Left ventricle myocardium inferior (tissue), 1 donor: Measurements from ENCODE around the gene SH3BP1. TPM values are rescaled to one million over a fixed set of nuclear protein-coding genes. Genes with fewer than 3 reads are reported as not detected.

Experiments
- DNase-seq: peaks from one replicate; pipeline ENCODE4 v3.0.0-alpha.2; 2020
- H3K27ac ChIP-seq: fragments of 200-600 bp; replicated peaks from 2 replicates; pipeline ENCODE4 v1.8.0; 2021
- H3K27me3 ChIP-seq: fragments of 200-600 bp; 2 replicates; pipeline ENCODE4 v1.8.0; 2021; ENCODE audit warnings: low read depth
- H3K36me3 ChIP-seq: fragments of 200-600 bp; 2 replicates; pipeline ENCODE4 v1.8.0; 2021
- H3K4me1 ChIP-seq: fragments of 200-600 bp; 2 replicates; pipeline ENCODE4 v1.8.0; 2021
- H3K4me3 ChIP-seq: fragments of 200-600 bp; 2 replicates; pipeline ENCODE4 v1.8.0; 2021; ENCODE audit warnings: mild to moderate bottlenecking, moderate library complexity
- H3K9me3 ChIP-seq: fragments of 200-600 bp; replicated peaks from 2 replicates; pipeline ENCODE4 v1.8.0; 2021
- CTCF ChIP-seq: fragments of 200-600 bp; IDR thresholded peaks from 2 replicates; pipeline ENCODE4 v1.8.0; 2021; ENCODE audit warnings: antibody characterized with exemption, mild to moderate bottlenecking, borderline replicate concordance
- intact Hi-C: fragments of 100-400 bp; cut with micrococcal nuclease; formaldehyde crosslinking; loops from one replicate; pipeline ENCODE4 v1.11.0; 2022
- total RNA-seq: library from RNA; stranded (reverse); fragmentation: NEBNext Ultra II Directional; extraction: Animal tissue kit (Norgen Biotek cat#: 25700); gene quantifications from one replicate; pipeline ENCODE4 v1.2.1, GENCODE V29; 2021
- donor health status: DM: no; HTN: yes; CAD: no; lungs with severe emphysema.

Gene SH3BP1
- total RNA-seq, 1 donor from 2014 or later: 2.5 TPM

GRCh38 chr22:37680191-37680851, 40.9 kb downstream of the SH3BP1 start:
- Histone ChIP-seq H3K36me3 (peaks cover 24% of the 10 kb centered on the region), H3K9me3 (no peaks in the 10 kb centered on the region), H3K27ac (peak overlapping the region; percentile 48), H3K4me1 (peaks cover 55% of the 10 kb centered on the region), H3K4me3 (no peak overlapping the region), H3K27me3 (no peaks in the 10 kb centered on the region)
- DNase-seq: no peak
- intact Hi-C loops: no loop called here
- TF ChIP-seq CTCF: no peak

- Histone ChIP-seq H3K27ac (peak overlapping the region; percentile 48), H3K4me1 (peaks cover 53% of the 10 kb centered on the region), H3K36me3 (peaks cover 24% of the 10 kb centered on the region), H3K27me3 (no peaks in the 10 kb centered on the region), H3K4me3 (no peak overlapping the region), H3K9me3 (no peaks in the 10 kb centered on the region)
- TF ChIP-seq CTCF: no peak
- no peak for DNase-seq
- intact Hi-C loops: no loop called here
Observed at GRCh38 chr22:37681001-37681424, 41.5 kb downstream of the SH3BP1 start.

GRCh38 chr22:37681556-37682049, 42.1 kb downstream of the SH3BP1 start:
- Histone ChIP-seq H3K27me3 (no peaks in the 10 kb centered on the region), H3K36me3 (peaks cover 24% of the 10 kb centered on the region), H3K27ac (peak overlapping the region; percentile 48), H3K4me3 (no peak overlapping the region), H3K9me3 (no peaks in the 10 kb centered on the region), H3K4me1 (peaks cover 52% of the 10 kb centered on the region)
- intact Hi-C loops: no loop called here
- peak; percentile 61 for DNase-seq
- peak; percentile 94 for TF ChIP-seq CTCF

GRCh38 chr22:37684803-37685615, 45.5 kb downstream of the SH3BP1 start:
- no peak for DNase-seq
- H3K9me3 ChIP-seq: no peaks in the 10 kb centered on the region
- H3K27me3 ChIP-seq: no peaks in the 10 kb centered on the region
- peaks cover 21% of the 10 kb centered on the region for H3K36me3 ChIP-seq
- peaks cover 43% of the 10 kb centered on the region for H3K4me1 ChIP-seq
- TF ChIP-seq CTCF: no peak
- H3K4me3 ChIP-seq: no peak overlapping the region
- no peak overlapping the region for H3K27ac ChIP-seq
- intact Hi-C loops: no loop called here

- Histone ChIP-seq H3K4me3 (peak within 1 kb of the TSS; percentile 75), H3K27ac (peak within 1 kb of the TSS; percentile 90), H3K36me3 (peaks cover 34% of the 10 kb centered on the region), H3K27me3 (no peaks in the 10 kb centered on the region), H3K4me1 (peaks cover 37% of the 10 kb centered on the region), H3K9me3 (no peaks in the 10 kb centered on the region)
- intact Hi-C loops: no loop called here
- TF ChIP-seq CTCF: no peak
- peak; percentile 82 for DNase-seq
Observed at GRCh38 chr22:37686002-37686982, 46.8 kb downstream of the SH3BP1 start, which contains the start of gene NOL12. Gene NOL12, plus strand, starts transcription at chr22:37686343. Its CDS starts 50 bp downstream, at chr22:37686393.
